HCT116 (cell line): ENCODE data around the gene ACTR3C. TPM values are rescaled to one million over a fixed set of nuclear protein-coding genes. Genes with fewer than 3 reads are reported as not detected.
"Not testable (repeated sequence)": the region's sequence is repeated elsewhere in the genome, so short reads cannot be mapped to it uniquely, and the experiment has no call there.

Source experiments
- ATAC-seq: fragments of 200-7000 bp; cut with Tn5 transposase; 2 replicates; pipeline ENCODE4 v1.9.1; 2020; ENCODE audit warnings: mild to moderate bottlenecking, moderate library complexity
- BruUV-seq: library from RNA; stranded (reverse); fragments of 400-500 nt; replicated peaks from 2 replicates; lab custom pipeline; 2021; lab: Mats Ljungman, UMichigan
- CTCF ChIA-PET: fragments of 300-600 bp; sonication (Branson Sonifier 250); formaldehyde crosslinking; loops from one replicate; lab custom pipeline; 2021; ENCODE audit warnings: antibody characterized with exemption; lab: Charles Lee
- POLR2A ChIA-PET: fragments of 300-600, 350-600 bp; sonication (Branson Sonifier 250); formaldehyde crosslinking; loops from one replicate; lab custom pipeline; 2021; ENCODE audit warnings: antibody characterized with exemption; lab: Charles Lee
- RAD21 ChIA-PET, 2 experiments: fragments of 300-600 bp; sonication (Branson Sonifier 250); formaldehyde crosslinking; loops; one replicate each; lab custom pipeline; 2023; ENCODE audit warnings: low total read pairs in 2 of 2; ENCODE audit not compliant: uncharacterized antibody in 2 of 2, unreplicated experiment in 2 of 2, low non-redundant PET in 1 of 2; lab: Charles Lee
- DNase-seq: peaks from one replicate; pipeline ENCODE4 v3.0.0-alpha.2; 2010; ENCODE audit warnings: low read depth, low spot score
- H2AFZ ChIP-seq: fragments of 200-600 bp; shearing (Covaris generic), sonication (generic); 2 replicates; pipeline ENCODE4 v1.6.1; 2017; ENCODE audit warnings: low read depth, mixed run types, mixed read lengths, antibody characterized with exemption, low read length; ENCODE audit not compliant: poor library complexity, severe bottlenecking
- H3K27ac ChIP-seq: 2 replicates; pipeline ENCODE4 v1.5.1; 2012; ENCODE audit warnings: low read depth, low read length
- H3K27me3 ChIP-seq: fragments of 200-600 bp; sonication (generic); 2 replicates; pipeline ENCODE4 v1.6.1; 2016; ENCODE audit warnings: mixed run types, low read length, mixed read lengths; ENCODE audit not compliant: insufficient read depth
- H3K36me3 ChIP-seq, 2 experiments: fragments of 200-500 bp in 1 of 2; fragments of 200-600 bp in 1 of 2; sonication (Bioruptor generic) in 1 of 2; sonication (generic) in 1 of 2; 2 replicates each; pipeline versions ENCODE4 v1.5.1 to v1.6.1; 2014 to 2016; ENCODE audit warnings: low read length in 2 of 2, inconsistent platforms in 1 of 2, mixed read lengths in 1 of 2, mixed run types in 1 of 2; ENCODE audit not compliant: insufficient read depth in 2 of 2, control insufficient read depth in 1 of 2
- H3K4me1 ChIP-seq, 2 experiments: fragments of 200-600 bp in 1 of 2; sonication (generic) in 1 of 2; 2 replicates each; pipeline versions ENCODE4 v1.5.1 to v1.6.1; 2012 to 2017; ENCODE audit warnings: low read length in 2 of 2, inconsistent platforms in 1 of 2, mild to moderate bottlenecking in 1 of 2, mixed read lengths in 1 of 2, mixed run types in 1 of 2, moderate library complexity in 1 of 2; ENCODE audit not compliant: insufficient read depth in 2 of 2, control insufficient read depth in 1 of 2
- H3K4me2 ChIP-seq: fragments of 200-600 bp; sonication (generic); 2 replicates; pipeline ENCODE4 v1.6.1; 2017; ENCODE audit warnings: mixed run types, low read length, mixed read lengths
- H3K4me3 ChIP-seq, 2 experiments: fragments of 200-600 bp in 1 of 2; sonication (generic) in 1 of 2; replicated peaks in 1 of 2; 2 replicates each; pipeline ENCODE4 v1.5.1; 2011 to 2016; ENCODE audit warnings: low read length in 2 of 2, control low read depth in 1 of 2, low read depth in 1 of 2, mild to moderate bottlenecking in 1 of 2, mixed read lengths in 1 of 2, mixed run types in 1 of 2
- H3K79me2 ChIP-seq: fragments of 200-600 bp; sonication (generic); 2 replicates; pipeline ENCODE4 v1.6.1; 2017; ENCODE audit warnings: mild to moderate bottlenecking, mixed run types, low read length, moderate library complexity, mixed read lengths; ENCODE audit not compliant: insufficient read depth
- H3K9ac ChIP-seq: fragments of 200-600 bp; sonication (generic); 2 replicates; pipeline ENCODE4 v1.6.1; 2016; ENCODE audit warnings: low read length, mixed read lengths
- H3K9me2 ChIP-seq: fragments of 200-600 bp; sonication (generic), shearing (Covaris generic); 2 replicates; pipeline ENCODE4 v1.6.1; 2017; ENCODE audit warnings: mixed run types, mild to moderate bottlenecking, moderate library complexity; ENCODE audit not compliant: insufficient read depth
- H3K9me3 ChIP-seq, 2 experiments: fragments of 200-500 bp in 1 of 2; fragments of 200-600 bp in 1 of 2; sonication (Bioruptor generic) in 1 of 2; sonication (generic) in 1 of 2; 2 replicates each; pipeline ENCODE4 v1.6.1; 2014 to 2017; ENCODE audit warnings: low read length in 2 of 2, mixed read lengths in 2 of 2, inconsistent platforms in 1 of 2, low read depth in 1 of 2, mild to moderate bottlenecking in 1 of 2, mixed run types in 1 of 2, moderate library complexity in 1 of 2; ENCODE audit not compliant: control insufficient read depth in 1 of 2, insufficient read depth in 1 of 2
- H4K20me1 ChIP-seq: fragments of 200-600 bp; sonication (generic), shearing (Covaris generic); 2 replicates; pipeline ENCODE4 v1.6.1; 2017; ENCODE audit warnings: mixed run types, mild to moderate bottlenecking, moderate library complexity; ENCODE audit not compliant: insufficient read depth
- intact Hi-C: fragments of 100-400 bp; cut with micrococcal nuclease; formaldehyde crosslinking; loops from 2 replicates; pipeline ENCODE4 v1.10.0; 2022
- total RNA-seq: library from RNA; stranded (reverse); gene quantifications from one replicate; pipeline ENCODE4 v1.2.1, GENCODE V29; 2021; ENCODE audit not compliant: unreplicated experiment

ACTR3C gene
- total RNA-seq, 1 experiment from 2014 or later, result 2.0 TPM

- DNase-seq, H3K27ac ChIP-seq, H3K9me2 ChIP-seq, H3K9me3 ChIP-seq, H3K4me3 ChIP-seq, H3K27me3 ChIP-seq, BruUV-seq, H3K79me2 ChIP-seq, H3K36me3 ChIP-seq, H4K20me1 ChIP-seq, RAD21 ChIA-PET, H2AFZ ChIP-seq, intact Hi-C loops, CTCF ChIA-PET, POLR2A ChIA-PET, H3K4me1 ChIP-seq, H3K4me2 ChIP-seq, H3K9ac ChIP-seq, ATAC-seq: not testable (repeated sequence)
Observed at GRCh38 chr7:150295027-150295426, 28.3 kb downstream of the ACTR3C start.

- CTCF ChIA-PET, H3K9me2 ChIP-seq, H3K4me1 ChIP-seq, RAD21 ChIA-PET, H3K79me2 ChIP-seq, H3K36me3 ChIP-seq, H3K4me2 ChIP-seq, H3K9me3 ChIP-seq, H3K27me3 ChIP-seq, DNase-seq, H2AFZ ChIP-seq, BruUV-seq, intact Hi-C loops, ATAC-seq, H3K27ac ChIP-seq, POLR2A ChIA-PET, H3K4me3 ChIP-seq, H4K20me1 ChIP-seq, H3K9ac ChIP-seq: not testable (repeated sequence)
Observed at GRCh38 chr7:150290317-150290716, 33.0 kb downstream of the ACTR3C start.

DNA sequence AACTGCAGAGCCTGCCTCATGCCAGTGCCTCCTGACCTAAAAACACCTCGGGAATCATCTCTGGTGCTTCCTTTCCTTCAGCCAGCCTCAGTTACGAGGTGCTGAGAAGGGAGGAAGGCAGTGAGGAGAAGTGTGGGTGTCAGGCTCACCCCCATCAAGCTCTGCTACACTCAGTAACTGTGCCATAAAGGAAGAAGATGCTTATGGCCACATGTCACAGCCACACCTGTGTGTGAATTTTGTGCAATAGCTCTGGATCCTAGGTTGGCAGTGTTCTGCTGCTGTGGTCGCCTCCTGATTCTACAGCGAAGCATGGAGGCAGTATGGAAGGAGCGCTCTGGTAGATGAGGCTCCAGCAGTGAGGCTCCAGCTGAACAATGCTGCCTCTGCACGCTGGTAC, 34.5 kb downstream of the ACTR3C start:
- H3K4me3 ChIP-seq, CTCF ChIA-PET, H3K36me3 ChIP-seq, H3K27me3 ChIP-seq, H2AFZ ChIP-seq, DNase-seq, H4K20me1 ChIP-seq, POLR2A ChIA-PET, ATAC-seq, H3K4me2 ChIP-seq, H3K9me3 ChIP-seq, H3K27ac ChIP-seq, H3K79me2 ChIP-seq, BruUV-seq, H3K9me2 ChIP-seq, RAD21 ChIA-PET, H3K9ac ChIP-seq, H3K4me1 ChIP-seq: not testable (repeated sequence)
- intact Hi-C loops, result loop anchor here (5.0 kb wide), 1 partner anchor 468 kb away; no protein-coding TSS in a partner anchor

- H3K9ac ChIP-seq, RAD21 ChIA-PET, POLR2A ChIA-PET, CTCF ChIA-PET, BruUV-seq, H3K36me3 ChIP-seq, H3K79me2 ChIP-seq, H3K4me3 ChIP-seq, H2AFZ ChIP-seq, DNase-seq, H4K20me1 ChIP-seq, H3K4me2 ChIP-seq, H3K27me3 ChIP-seq, H3K9me3 ChIP-seq, ATAC-seq, H3K4me1 ChIP-seq, H3K9me2 ChIP-seq, H3K27ac ChIP-seq: not testable (repeated sequence)
- intact Hi-C loops, result loop anchor here (2.0 to 5.0 kb wide), 2 partner anchors 469 to 589 kb away; no protein-coding TSS in a partner anchor
Observed at GRCh38 chr7:150287815-150288214, 35.5 kb downstream of the ACTR3C start.
